HK-2 (cell line): ENCODE data around the gene TANK.

Experiments used
- DNase-seq: peaks from one replicate; pipeline ENCODE4 v3.0.0-alpha.2; 2018; ENCODE audit not compliant: unreplicated experiment

Gene TANK

GRCh38 chr2:161134547-161135518, 25.4 kb upstream of the TANK start:
- DNase-seq: no peak

- DNase-seq: no peak
These were observed 24.2 kb upstream of the TANK start for GRCh38 chr2:161135951-161136593.

DNA sequence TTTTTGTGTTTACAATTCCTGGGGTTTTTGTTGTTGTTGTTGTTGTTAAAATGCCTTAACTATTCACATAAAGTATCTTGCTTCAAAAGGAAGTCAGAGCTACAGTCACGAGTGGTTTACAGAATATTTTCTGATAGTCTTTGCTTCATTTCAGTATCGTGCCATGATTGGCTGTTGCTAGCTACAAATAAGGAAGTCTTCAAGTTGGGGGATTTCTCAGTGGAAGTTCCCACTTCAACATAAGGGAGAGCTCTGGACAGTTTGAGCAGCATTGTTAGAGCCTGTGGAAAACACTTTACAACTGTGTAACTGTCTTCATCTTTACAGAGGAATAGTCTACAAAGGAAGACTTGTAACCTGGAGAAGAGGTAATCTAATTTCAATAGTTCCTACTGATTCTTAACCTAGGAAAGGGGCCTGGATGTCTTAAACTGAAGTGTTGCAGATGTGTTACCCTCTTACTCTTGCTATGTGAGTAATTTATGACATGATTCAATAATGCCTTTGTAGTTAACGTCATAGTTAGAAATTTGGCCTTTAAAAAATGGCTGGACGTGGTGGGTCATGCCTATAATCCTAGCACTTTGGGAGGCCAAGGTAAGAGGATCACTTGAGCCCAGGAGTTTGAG, 23.4 kb upstream of the TANK start:
- DNase-seq: no peak

- no peak for DNase-seq
These were observed 21.8 kb upstream of the TANK start for GRCh38 chr2:161138429-161138828.

- DNase-seq: no peak
These were observed 20.9 kb upstream of the TANK start for GRCh38 chr2:161139098-161139987.

GRCh38 chr2:161141033-161141432, 19.2 kb upstream of the TANK start:
- DNase-seq: no peak

DNA sequence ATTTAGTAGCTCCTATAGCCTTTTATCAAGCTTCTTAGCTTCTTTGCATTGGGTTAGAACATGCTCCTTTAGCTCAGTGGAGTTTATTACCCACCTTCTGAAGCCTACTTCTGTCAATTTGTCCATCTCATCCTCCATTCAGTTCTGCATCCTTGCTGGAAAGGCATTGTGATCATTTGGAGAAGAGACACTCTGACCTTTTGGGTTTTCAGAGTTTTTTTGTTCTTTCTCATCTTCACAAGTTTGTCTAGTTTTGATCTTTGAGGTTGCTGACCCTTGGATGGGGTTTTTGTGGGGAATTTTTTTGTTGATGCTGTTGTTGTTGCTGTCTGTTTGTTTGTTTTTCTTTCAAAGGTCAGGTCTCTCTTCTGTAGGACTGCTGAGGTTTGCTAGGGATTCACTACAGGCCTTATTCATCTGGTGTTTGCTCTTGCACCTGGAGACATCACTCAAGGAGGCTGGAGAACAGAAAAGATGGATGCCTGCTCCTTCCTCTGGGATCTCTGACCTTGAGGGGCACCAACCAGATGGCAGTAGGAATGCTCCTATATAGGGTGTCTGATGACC, 13.9 kb upstream of the TANK start:
- DNase-seq: no peak

DNA sequence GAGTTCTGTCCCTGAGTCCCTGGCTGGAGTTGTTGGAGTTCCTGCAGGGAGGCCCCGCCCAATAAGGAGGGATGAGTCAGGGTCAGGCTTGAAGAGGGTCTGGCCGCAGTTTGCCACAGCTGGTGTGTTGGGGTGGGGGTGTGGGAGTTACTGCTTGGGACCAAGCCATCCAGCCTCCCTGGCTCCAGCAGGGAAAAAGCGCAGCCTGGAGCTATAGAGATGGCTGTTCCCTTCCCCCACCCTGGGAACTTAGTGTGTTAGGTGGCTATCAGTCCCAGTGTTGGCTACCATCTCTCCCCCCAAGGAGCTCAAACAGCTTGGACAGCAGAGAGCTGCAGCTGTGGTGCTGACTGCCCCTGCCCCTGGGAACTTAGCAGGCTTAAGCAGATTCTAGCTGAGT, 13.2 kb upstream of the TANK start:
- DNase-seq: no peak

- no peak for DNase-seq
These were observed 12.4 kb upstream of the TANK start for GRCh38 chr2:161147856-161148255.

DNA sequence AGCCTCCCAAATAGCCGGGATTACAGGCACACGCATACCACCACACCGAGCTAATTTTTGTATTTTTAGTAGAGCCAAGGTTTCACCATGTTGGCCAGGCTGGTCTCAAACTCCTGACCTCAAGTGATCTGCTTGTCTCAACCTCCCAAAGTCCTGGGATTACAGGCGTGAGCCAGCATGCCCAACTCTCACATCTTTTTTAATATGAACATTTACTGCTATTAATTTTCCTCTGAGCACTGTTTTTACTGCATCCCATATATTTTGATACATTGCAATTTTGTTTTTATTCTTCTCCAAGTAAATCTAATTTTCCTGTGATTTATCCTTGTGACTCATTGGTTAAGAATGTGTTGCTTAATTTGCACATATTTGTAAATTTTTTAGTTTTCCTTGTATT, 9.5 kb upstream of the TANK start:
- no peak for DNase-seq

DNA sequence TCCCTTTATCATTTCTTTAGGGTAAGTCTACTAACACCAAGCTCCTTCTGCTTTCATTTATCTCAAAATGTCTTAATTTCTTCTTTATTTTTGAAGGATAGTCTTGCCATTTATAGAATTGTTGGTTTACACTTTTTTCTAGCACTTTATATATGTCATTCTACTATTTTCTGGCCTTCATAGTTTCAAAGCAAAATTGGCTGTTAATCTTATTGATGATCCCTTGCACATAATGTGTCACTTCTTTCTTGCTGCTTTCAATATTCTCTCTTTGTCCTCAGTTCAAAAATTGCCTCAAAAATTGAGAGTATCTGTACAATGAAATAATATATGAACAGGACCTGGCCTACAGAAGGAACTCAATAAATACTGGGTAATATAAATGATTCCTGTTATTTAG, 7.9 kb upstream of the TANK start:
- DNase-seq: no peak

DNA sequence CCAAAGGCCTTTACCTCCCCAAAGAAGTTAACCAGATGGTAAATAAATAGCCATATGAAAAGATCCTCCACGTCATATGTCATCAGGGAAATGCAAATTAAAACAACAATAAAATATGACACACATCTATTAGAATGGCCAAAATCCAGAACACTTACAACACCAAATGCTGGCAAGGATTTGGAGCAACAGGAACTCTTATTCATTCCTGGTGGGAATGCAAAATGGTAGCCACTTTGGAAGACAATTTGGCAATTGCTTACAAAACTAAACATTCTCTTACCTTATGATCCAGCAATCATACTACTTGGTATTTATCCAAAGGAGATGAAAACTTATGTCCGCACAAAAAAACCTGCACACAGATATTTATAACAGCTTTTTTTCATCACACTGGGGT, 1.3 kb upstream of the TANK start:
- DNase-seq: no peak

DNA sequence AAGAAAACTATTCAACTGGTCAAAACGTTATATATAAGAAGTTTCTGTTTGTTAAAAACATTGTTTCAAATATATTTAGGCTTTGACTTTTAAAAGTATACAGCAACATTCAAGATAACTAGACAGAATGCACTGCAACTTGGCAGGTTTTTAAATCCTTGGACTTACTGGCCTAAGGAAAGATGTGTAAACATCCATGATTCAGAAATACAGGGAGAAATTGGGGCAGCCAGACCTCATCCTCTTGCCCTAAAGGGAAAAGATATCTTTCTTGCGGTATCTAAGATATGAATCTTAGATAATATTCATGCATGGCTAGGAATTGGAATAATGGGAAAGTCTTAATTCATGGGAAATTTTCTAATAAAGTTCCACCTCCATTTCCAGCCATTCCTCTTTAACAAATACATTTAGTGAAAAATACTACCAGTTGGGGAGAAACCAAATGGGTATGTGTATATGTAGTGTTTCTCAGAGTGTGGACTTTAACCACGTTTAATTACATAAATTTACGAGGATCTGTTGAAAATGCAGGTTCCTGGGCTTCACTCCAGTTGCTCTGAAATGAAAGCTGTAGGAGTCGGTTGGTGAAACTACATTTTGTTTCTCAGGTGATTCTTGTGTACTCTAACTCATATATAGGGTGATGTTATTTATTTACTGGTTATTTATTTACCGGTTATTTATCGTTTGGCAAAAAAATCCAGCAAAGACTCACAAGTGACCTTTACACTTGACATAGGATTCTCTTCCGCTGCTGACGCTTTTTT, 587 bp upstream of the TANK start:
- no peak for DNase-seq

DNA sequence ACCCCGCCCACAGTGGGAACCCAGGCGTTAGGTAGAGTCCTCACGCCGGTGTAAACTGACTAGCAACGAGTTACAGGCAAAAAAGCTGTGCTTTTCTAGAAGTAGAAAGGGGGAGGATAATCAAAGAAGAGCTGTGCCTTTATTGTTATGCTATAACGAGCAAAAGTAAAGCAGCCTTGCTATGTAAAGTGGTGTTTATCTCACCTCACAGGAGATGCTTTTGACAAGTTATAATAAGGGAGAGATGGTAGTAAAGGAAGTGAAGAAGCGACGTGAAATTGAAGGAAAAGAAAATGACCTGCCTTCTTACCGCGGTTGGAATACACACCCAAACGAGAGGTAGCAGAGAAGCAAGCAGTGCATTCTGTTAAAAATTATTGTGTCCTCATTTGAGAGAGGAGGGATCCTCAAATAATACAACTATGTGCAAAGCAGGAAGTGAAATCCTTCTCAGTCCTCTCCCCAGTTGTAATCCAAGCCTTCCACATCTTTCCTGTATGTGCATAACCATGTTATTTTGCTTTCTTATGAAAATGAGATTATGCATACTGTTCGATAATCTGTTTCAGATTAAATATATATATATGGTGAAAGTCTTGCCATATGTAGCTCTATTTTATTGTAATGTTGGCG, 962 bp downstream of the TANK start:
- no peak for DNase-seq

DNA sequence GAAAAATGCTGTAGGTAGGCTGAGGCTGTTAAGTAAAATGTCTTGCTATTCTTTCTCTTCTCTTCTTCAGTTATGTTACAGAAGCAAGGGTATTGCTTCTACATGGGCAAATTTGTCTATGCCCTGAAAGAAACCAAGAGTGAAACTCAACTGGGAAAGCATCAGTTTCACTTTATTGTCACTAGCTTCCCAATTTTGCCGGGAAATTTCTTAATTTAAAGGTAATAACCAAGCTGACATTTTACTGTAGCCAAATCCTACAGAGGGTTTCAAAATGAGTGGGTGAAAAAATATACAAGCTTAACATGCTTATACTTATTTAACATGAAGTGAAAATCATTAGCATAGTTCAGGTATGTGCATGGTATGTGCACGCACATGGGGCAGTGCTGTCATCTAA, 3.2 kb downstream of the TANK start:
- DNase-seq: no peak

DNA sequence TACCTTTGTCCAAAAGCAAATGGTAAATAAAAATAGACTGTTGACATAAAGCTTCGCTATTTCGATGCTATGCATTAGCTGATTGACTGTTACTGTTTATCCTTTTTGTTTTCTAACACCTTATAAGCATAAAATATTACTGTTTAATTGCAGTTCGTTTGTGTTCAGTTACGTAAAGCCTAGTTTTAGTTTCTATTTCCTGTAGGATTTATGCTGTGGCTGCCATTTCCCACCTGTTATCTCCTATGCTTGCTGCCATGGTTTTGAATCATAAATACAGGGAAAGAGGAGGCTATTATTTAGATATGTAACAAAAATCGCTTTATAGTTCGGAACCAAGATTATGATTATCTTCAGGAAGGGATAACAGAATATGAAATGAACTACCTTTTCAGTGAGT, 3.9 kb downstream of the TANK start:
- no peak for DNase-seq

- no peak for DNase-seq
These were observed 5.0 kb downstream of the TANK start for GRCh38 chr2:161165266-161165665.

- DNase-seq: no peak
These were observed 5.6 kb downstream of the TANK start for GRCh38 chr2:161165811-161166210.

DNA sequence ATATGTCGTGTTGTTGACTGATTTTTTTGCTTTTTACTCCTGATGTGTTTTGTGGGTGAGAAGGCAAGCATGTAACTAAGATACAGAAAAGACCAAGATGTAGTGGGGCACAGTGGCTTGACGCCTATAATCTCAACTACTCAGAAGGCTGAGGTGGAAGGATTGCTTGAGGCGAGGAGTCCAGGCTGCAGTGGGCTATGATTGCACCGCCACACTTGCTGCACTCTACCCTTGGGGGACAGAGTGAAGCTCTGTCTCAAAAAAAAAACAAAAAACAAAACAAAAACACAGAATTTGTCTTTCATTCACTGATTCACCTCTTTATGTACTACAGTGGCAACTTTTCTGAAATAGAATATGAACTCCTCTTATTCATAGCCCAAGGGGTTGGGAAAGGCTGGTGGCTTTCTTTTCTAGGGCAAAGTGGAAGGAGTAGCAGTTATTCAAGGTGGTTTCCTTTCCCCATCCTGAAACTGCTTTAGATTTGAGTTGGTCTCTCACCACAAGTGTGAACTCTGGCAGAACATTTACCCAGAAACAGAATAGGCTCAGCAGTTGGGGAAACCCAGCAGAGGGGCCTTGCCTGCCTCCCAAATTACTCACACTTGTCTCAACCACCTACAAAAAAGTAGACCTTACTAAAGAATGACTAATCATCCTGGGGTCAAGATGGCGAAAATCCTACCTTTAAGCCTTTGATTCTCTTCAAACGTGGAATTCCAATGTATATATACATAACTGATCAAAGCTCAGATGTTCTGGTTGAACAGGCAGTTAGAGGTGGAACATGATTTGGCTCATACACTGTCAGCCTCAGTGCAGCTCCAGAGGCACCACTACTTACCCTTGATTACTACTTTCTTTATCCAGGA, 6.5 kb downstream of the TANK start:
- peak; percentile 62 for DNase-seq
